GM12878 (cell line): ENCODE results near the gene OLFM1. TPM values are rescaled to one million over a fixed set of nuclear protein-coding genes. Genes with fewer than 3 reads are reported as not detected.

ENCODE experiments used
- ATAC-seq: fragments of 200-7000 bp; cut with Tn5 transposase; 3 replicates; pipeline ENCODE4 v1.9.1; 2020; ENCODE audit warnings: mild to moderate bottlenecking, moderate library complexity
- BruUV-seq: library from RNA; stranded (reverse); fragments of 400-500 nt; replicated peaks from 2 replicates; lab custom pipeline; 2021; lab: Mats Ljungman, UMichigan
- CTCF ChIA-PET: fragments of 300-600 bp; sonication (Branson Sonifier 250); formaldehyde crosslinking; extraction: SDS; loops from one replicate; lab custom pipeline; 2021; ENCODE audit warnings: inconsistent platforms; lab: Yijun Ruan, JAX
- POLR2A ChIA-PET: fragments of 350-600 bp; formaldehyde crosslinking; extraction: SDS; loops from one replicate; lab custom pipeline; 2021; ENCODE audit warnings: inconsistent platforms; lab: Charles Lee
- RAD21 ChIA-PET: fragments of 300-600 bp; sonication (Branson Sonifier 250); formaldehyde crosslinking; loops from one replicate; lab custom pipeline; 2023; ENCODE audit warnings: antibody characterized with exemption; ENCODE audit not compliant: unreplicated experiment; lab: Charles Lee
- SMC1A ChIA-PET: fragments of 300-600 bp; sonication (Branson Sonifier 250); formaldehyde crosslinking; loops from one replicate; lab custom pipeline; 2023; ENCODE audit not compliant: unreplicated experiment, uncharacterized antibody; lab: Charles Lee
- DNase-seq: peaks from one replicate; pipeline ENCODE4 v3.0.0-alpha.2; 2011; ENCODE audit warnings: low read depth, low spot score
- FAIRE-seq: peaks from 3 replicates; lab custom pipeline; 2011; peaks lifted over from hg19 to GRCh38; lab: Jason Lieb, UNC
- H2AFZ ChIP-seq: 2 replicates; pipeline ENCODE4 v1.6.0; 2011; ENCODE audit warnings: low read depth, low read length, control low read depth; ENCODE audit not compliant: control insufficient read depth
- H3K27ac ChIP-seq: 2 replicates; pipeline ENCODE4 v1.5.1; 2011; ENCODE audit warnings: control low read depth; ENCODE audit not compliant: control insufficient read depth, insufficient read depth
- H3K27me3 ChIP-seq, 2 experiments: replicated peaks in 1 of 2; 2 replicates each; pipeline versions ENCODE4 v1.6.0 to v1.6.1; 2011; ENCODE audit warnings: low read length in 1 of 2; ENCODE audit not compliant: control insufficient read depth in 2 of 2, insufficient read depth in 2 of 2
- H3K36me3 ChIP-seq, 2 experiments: 2 replicates each; pipeline ENCODE4 v1.5.1; 2011; ENCODE audit warnings: low read length in 1 of 2; ENCODE audit not compliant: control insufficient read depth in 2 of 2, insufficient read depth in 2 of 2
- H3K4me1 ChIP-seq: 2 replicates; pipeline ENCODE4 v1.6.1; 2011; ENCODE audit warnings: mild to moderate bottlenecking, low read length, moderate library complexity, mixed read lengths; ENCODE audit not compliant: control insufficient read depth, insufficient read depth
- H3K4me2 ChIP-seq: 2 replicates; pipeline ENCODE4 v1.6.0; 2011; ENCODE audit warnings: control low read depth; ENCODE audit not compliant: control insufficient read depth, insufficient read depth
- H3K4me3 ChIP-seq: fragments of 200-600 bp; sonication (generic); 2 replicates; pipeline ENCODE4 v1.5.1; 2016
- H3K79me2 ChIP-seq: 2 replicates; pipeline ENCODE4 v1.6.0; 2011; ENCODE audit warnings: low read length; ENCODE audit not compliant: control insufficient read depth, insufficient read depth
- H3K9ac ChIP-seq: 2 replicates; pipeline ENCODE4 v1.8.0; 2011; ENCODE audit warnings: low read length, control low read depth, mixed read lengths; ENCODE audit not compliant: control insufficient read depth, insufficient read depth
- H3K9me3 ChIP-seq: replicated peaks from 3 replicates; pipeline ENCODE4 v1.5.1; 2011; ENCODE audit warnings: mild to moderate bottlenecking, low read length; ENCODE audit not compliant: control insufficient read depth, insufficient read depth
- H4K20me1 ChIP-seq: 2 replicates; pipeline ENCODE4 v1.6.0; 2011; ENCODE audit not compliant: control insufficient read depth, insufficient read depth
- BMI1 ChIP-seq: fragments of 450-650 bp; IDR thresholded peaks from 2 replicates; pipeline ENCODE4 v1.6.1; 2016; ENCODE audit warnings: mild to moderate bottlenecking, moderate library complexity, borderline replicate concordance
- CHD2 ChIP-seq: IDR thresholded peaks from 2 replicates; pipeline ENCODE4 v1.6.1; 2011; ENCODE audit warnings: low read depth, low read length, improper control_type of control experiment, borderline replicate concordance
- KDM1A ChIP-seq: fragments of 200-600 bp; sonication (generic); IDR thresholded peaks from 2 replicates; pipeline ENCODE4 v1.6.1; 2016; ENCODE audit warnings: borderline replicate concordance
- LARP7 ChIP-seq: fragments of 450-650 bp; IDR thresholded peaks from 2 replicates; pipeline ENCODE4 v1.6.1; 2017; ENCODE audit warnings: mild to moderate bottlenecking
- MAX ChIP-seq: IDR thresholded peaks from 2 replicates; pipeline ENCODE4 v1.6.1; 2012; ENCODE audit warnings: low read depth, low read length, improper control_type of control experiment
- MEF2A ChIP-seq: IDR thresholded peaks from 2 replicates; pipeline ENCODE4 v1.6.1; 2011; ENCODE audit warnings: low read depth, mild to moderate bottlenecking, low read length, moderate library complexity; ENCODE audit not compliant: insufficient read depth
- MYB ChIP-seq: fragments of 150-350 bp; IDR thresholded peaks from 2 replicates; pipeline ENCODE4 v1.6.1; 2014; ENCODE audit warnings: mild to moderate bottlenecking, low read depth, low read length, borderline replicate concordance
- MYC ChIP-seq: IDR thresholded peaks from 2 replicates; pipeline ENCODE4 v1.6.1; 2011; ENCODE audit warnings: mild to moderate bottlenecking, low read length, moderate library complexity, inconsistent platforms; ENCODE audit not compliant: insufficient read depth, insufficient replicate concordance, insufficient read length, severe bottlenecking
- NBN ChIP-seq: fragments of 450-650 bp; IDR thresholded peaks from 2 replicates; pipeline ENCODE4 v1.6.1; 2016
- PKNOX1 ChIP-seq: fragments of 450-650 bp; IDR thresholded peaks from 2 replicates; pipeline ENCODE4 v1.6.1; 2016; ENCODE audit warnings: mild to moderate bottlenecking
- RFX5 ChIP-seq: IDR thresholded peaks from 2 replicates; pipeline ENCODE4 v1.6.1; 2011; ENCODE audit warnings: low read depth, low read length, improper control_type of control experiment
- TCF3 ChIP-seq: IDR thresholded peaks from 2 replicates; pipeline ENCODE4 v1.6.1; 2012; ENCODE audit warnings: low read depth, mild to moderate bottlenecking, low read length, borderline replicate concordance; ENCODE audit not compliant: insufficient read depth
- YBX1 ChIP-seq: fragments of 450-650 bp; IDR thresholded peaks from 2 replicates; pipeline ENCODE4 v1.6.1; 2016; ENCODE audit warnings: antibody characterized with exemption
- ZNF274 ChIP-seq: IDR thresholded peaks from one replicate; pipeline ENCODE4 v1.8.0; 2011; ENCODE audit not compliant: insufficient read length, insufficient read depth
- WGBS: methylation state at CpG from one replicate; pipeline ENCODE4 v1.1.6; 2016; ENCODE audit warnings: low lambda C conversion rate; ENCODE audit not compliant: insufficient replicate concordance, insufficient coverage; ENCODE audit errors: missing lambda C conversion rate; 5-methylcytosine and 5-hydroxymethylcytosine counted together
- in situ Hi-C: fragments of 300-500 bp; cut with MboI; formaldehyde crosslinking; loops from 9 replicates; pipeline ENCODE4 v1.14.3; 2018; ENCODE audit warnings: mixed read lengths
- intact Hi-C: fragments of 100-400 bp; cut with micrococcal nuclease; formaldehyde crosslinking; loops from one replicate; pipeline ENCODE4 v1.14.2; 2022; ENCODE audit not compliant: unreplicated experiment
- polyA plus RNA-seq, 11 experiments: library from polyadenylated mRNA; depleted of rRNA in 4 of 11; unstranded in 6 of 11; stranded (reverse) in 5 of 11; fragments of >200 nt; fragmentation: Nextera tagmentation in 4 of 11; fragmentation: Illumina TruSeq in 1 of 11; extraction: Ambion mirVana in 4 of 11; extraction: Trizol in 1 of 11; gene quantifications; 1 replicate in 1 of 11; 2 replicates in 10 of 11; pipeline versions ENCODE4 v1.2.1 to v1.2.3, GENCODE V29; 2011 to 2016; ENCODE audit warnings: inconsistent platforms in 2 of 11, missing spikeins in 2 of 11, low read depth in 1 of 11
- total RNA-seq, 4 experiments: library from RNA; depleted of rRNA in 3 of 4; stranded (reverse); fragments of >200 nt in 3 of 4; fragmentation: Illumina TruSeq in 1 of 4; extraction: Trizol in 1 of 4; gene quantifications; 2 replicates each; pipeline versions ENCODE4 v1.2.1 to v1.2.3, GENCODE V29; 2013 to 2021

OLFM1 gene
- total and polyA plus RNA-seq, 10 of the 15 experiments (the other 5 are each of a cell fraction or from before 2014, with no cell fraction given), result not detected

- Histone ChIP-seq H3K4me2 (no peak overlapping the region), H3K9ac (no peak overlapping the region), H4K20me1 (no peaks in the 10 kb centered on the region; the same call in 1 of the 2 replicates), H2AFZ (no peak overlapping the region), H3K79me2 (no peaks in the 10 kb centered on the region), H3K4me3 (no peak overlapping the region), H3K4me1 (no peaks in the 10 kb centered on the region)
- FAIRE-seq (no peak), ATAC-seq (no peak), DNase-seq (no peak)
- BruUV-seq, result no TSS peak
- ChIA-PET POLR2A (no interaction called here), RAD21 (no interaction called here)
- in situ Hi-C loops, result no loop called here
- WGBS, result 3% methylated on average over 17 of the region's 17 CpGs
- no peak for TF ChIP-seq MYB
- no peak for TF ChIP-seq BMI1
- no peak for TF ChIP-seq LARP7
- no peak for TF ChIP-seq YBX1
- TF ChIP-seq TCF3, result no peak
- no peak for TF ChIP-seq CHD2
- TF ChIP-seq NBN, result no peak
- no peak for TF ChIP-seq MYC
- no peak for TF ChIP-seq MAX
- TF ChIP-seq ZNF274, result no peak
- TF ChIP-seq MEF2A, result no peak
- TF ChIP-seq RFX5, result no peak
- no peak for TF ChIP-seq KDM1A
- no peak for TF ChIP-seq PKNOX1
- TF ChIP-seq, all 136 proteins: peak for 0
- ChIA-PET SMC1A (interaction anchor here (0.9 kb wide), 1 partner anchor 13 kb away, joined by 3 read pairs; no protein-coding TSS in a partner anchor), CTCF (no interaction called here)
- Histone ChIP-seq H3K36me3 (no peaks in the 10 kb centered on the region), H3K27ac (no peak overlapping the region), H3K9me3 (no peaks in the 10 kb centered on the region), H3K27me3 (no peaks in the 10 kb centered on the region)
- intact Hi-C loops, result no loop called here
These were observed 65.3 kb downstream of the OLFM1 start for GRCh38 chr9:135152614-135153334.
